Cardiac fibroblast (primary cell): ENCODE data around the gene SENP1.

ENCODE experiments used
- DNase-seq, 2 donors: peaks; one replicate each; pipeline versions ENCODE4 v3.0.0 to v3.0.0-alpha.2; 2010; ENCODE audit warnings: low read depth in 2 of 2
- H3K4me3 ChIP-seq, 2 donors: replicated peaks in 1 of 2; 1 replicate in 1 of 2; 2 replicates in 1 of 2; pipeline ENCODE4 v1.5.1; 2011; ENCODE audit warnings: low read depth in 2 of 2, low read length in 2 of 2, mild to moderate bottlenecking in 2 of 2, moderate library complexity in 1 of 2
- CTCF ChIP-seq: IDR thresholded peaks from one replicate; pipeline ENCODE4 v1.5.1; 2011; ENCODE audit warnings: low read depth, mild to moderate bottlenecking, low read length, inconsistent platforms

SENP1 gene

GRCh38 chr12:48050174-48050573 is 55.7 kb downstream of the SENP1 start:
- no peak overlapping the region for H3K4me3 ChIP-seq
- no peak for DNase-seq
- no peak for TF ChIP-seq CTCF

GRCh38 chr12:48045965-48046518 is 59.8 kb downstream of the SENP1 start:
- TF ChIP-seq CTCF = no peak
- H3K4me3 ChIP-seq = no peak overlapping the region
- no peak for DNase-seq

- TF ChIP-seq CTCF = no peak
- H3K4me3 ChIP-seq = no peak overlapping the region
- DNase-seq = no peak
These were observed 60.6 kb downstream of the SENP1 start for GRCh38 chr12:48045061-48045846.

- DNase-seq = no peak
- H3K4me3 ChIP-seq = no peak overlapping the region
- TF ChIP-seq CTCF = no peak
These were observed 61.5 kb downstream of the SENP1 start for GRCh38 chr12:48044396-48044795.

GRCh38 chr12:48043771-48044170 is 62.1 kb downstream of the SENP1 start:
- H3K4me3 ChIP-seq = no peak overlapping the region
- no peak for DNase-seq
- no peak for TF ChIP-seq CTCF

- TF ChIP-seq CTCF = no peak
- no peak for DNase-seq
- no peak overlapping the region for H3K4me3 ChIP-seq
These were observed 64.1 kb downstream of the SENP1 start for GRCh38 chr12:48041591-48042423.
